H9 (cell line): Measurements from ENCODE around the gene PRSS23. TPM values are rescaled to one million over a fixed set of nuclear protein-coding genes. Genes with fewer than 3 reads are reported as not detected.
"Not testable (repeated sequence)": the region's sequence is repeated elsewhere in the genome, so short reads cannot be mapped to it uniquely, and the experiment has no call there.

ENCODE experiments used
- DNase-seq: peaks from one replicate; pipeline ENCODE4 v3.0.0-alpha.2; 2017
- H2AFZ ChIP-seq: one replicate; pipeline ENCODE4 v1.6.1; 2013; ENCODE audit warnings: mild to moderate bottlenecking, low read length, control low read depth, moderate library complexity
- H2AK5ac ChIP-seq: 2 replicates; pipeline ENCODE4 v1.6.1; 2013; ENCODE audit warnings: low read length, control low read depth, mixed read lengths; ENCODE audit not compliant: insufficient read length
- H2BK120ac ChIP-seq: one replicate; pipeline ENCODE4 v1.6.1; 2013; ENCODE audit warnings: low read depth, mild to moderate bottlenecking, low read length, control low read depth, inconsistent platforms; ENCODE audit not compliant: poor library complexity, severe bottlenecking
- H2BK12ac ChIP-seq: 2 replicates; pipeline ENCODE4 v1.6.1; 2013; ENCODE audit warnings: low read length, control low read depth, mixed read lengths, low read depth; ENCODE audit not compliant: insufficient read length
- H2BK15ac ChIP-seq: 2 replicates; pipeline ENCODE4 v1.6.1; 2013; ENCODE audit warnings: low read depth, low read length, control low read depth
- H2BK20ac ChIP-seq: one replicate; pipeline ENCODE4 v1.6.1; 2013; ENCODE audit warnings: low read depth, mild to moderate bottlenecking, low read length, control low read depth, inconsistent platforms; ENCODE audit not compliant: poor library complexity, severe bottlenecking
- H2BK5ac ChIP-seq: 2 replicates; pipeline ENCODE4 v1.6.1; 2013; ENCODE audit warnings: low read length, control low read depth, mixed read lengths; ENCODE audit not compliant: insufficient read length
- H3K14ac ChIP-seq: 2 replicates; pipeline ENCODE4 v1.6.1; 2013; ENCODE audit warnings: low read length, control low read depth; ENCODE audit not compliant: insufficient read depth
- H3K18ac ChIP-seq: 2 replicates; pipeline ENCODE4 v1.6.1; 2013; ENCODE audit warnings: low read depth, mild to moderate bottlenecking, mixed read lengths, low read length, control low read depth; ENCODE audit not compliant: insufficient read length
- H3K23ac ChIP-seq: 2 replicates; pipeline ENCODE4 v1.6.1; 2013; ENCODE audit warnings: low read length, control low read depth, mixed read lengths, low read depth; ENCODE audit not compliant: insufficient read length
- H3K23me2 ChIP-seq: 2 replicates; pipeline ENCODE4 v1.6.1; 2013; ENCODE audit warnings: low read depth, mild to moderate bottlenecking, mixed read lengths, low read length, control low read depth; ENCODE audit not compliant: insufficient read length, poor library complexity, severe bottlenecking
- H3K27ac ChIP-seq: 2 replicates; pipeline ENCODE4 v1.5.1; 2013; ENCODE audit warnings: low read length, control low read depth, mixed read lengths, low read depth; ENCODE audit not compliant: insufficient read length
- H3K27me3 ChIP-seq: 2 replicates; pipeline ENCODE4 v1.6.1; 2013; ENCODE audit warnings: low read length, control low read depth, inconsistent platforms; ENCODE audit not compliant: insufficient read depth
- H3K4ac ChIP-seq: 2 replicates; pipeline ENCODE4 v1.6.1; 2013; ENCODE audit warnings: low read depth, mild to moderate bottlenecking, control low read depth, inconsistent platforms, low read length, moderate library complexity
- H3K4me1 ChIP-seq: 2 replicates; pipeline ENCODE4 v1.6.1; 2013; ENCODE audit warnings: low read length, control low read depth, inconsistent platforms; ENCODE audit not compliant: insufficient read depth
- H3K4me2 ChIP-seq: 2 replicates; pipeline ENCODE4 v1.6.1; 2013; ENCODE audit warnings: low read length, control low read depth, mixed read lengths; ENCODE audit not compliant: insufficient read length, insufficient read depth
- H3K56ac ChIP-seq: 2 replicates; pipeline ENCODE4 v1.6.1; 2013; ENCODE audit warnings: low read depth, mild to moderate bottlenecking, mixed read lengths, low read length, control low read depth; ENCODE audit not compliant: insufficient read length
- H3K79me1 ChIP-seq: 2 replicates; pipeline ENCODE4 v1.6.1; 2013; ENCODE audit warnings: low read depth, mild to moderate bottlenecking, moderate library complexity, low read length, control low read depth, inconsistent platforms; ENCODE audit not compliant: insufficient read depth, poor library complexity, severe bottlenecking
- H3K79me2 ChIP-seq: 2 replicates; pipeline ENCODE4 v1.6.1; 2013; ENCODE audit warnings: low read length, control low read depth, inconsistent platforms; ENCODE audit not compliant: insufficient read depth
- H3K9ac ChIP-seq: 2 replicates; pipeline ENCODE4 v1.6.1; 2013; ENCODE audit warnings: low read length, control low read depth, mixed read lengths; ENCODE audit not compliant: insufficient read length; ENCODE audit errors: extremely low read depth
- H3K9me3 ChIP-seq: one replicate; pipeline ENCODE4 v1.6.1; 2013; ENCODE audit warnings: low read depth, low read length, inconsistent platforms; ENCODE audit not compliant: control insufficient read depth
- H3T11ph ChIP-seq: one replicate; pipeline ENCODE4 v1.6.1; 2013; ENCODE audit warnings: mild to moderate bottlenecking, low read length, control low read depth, inconsistent platforms
- H4K20me1 ChIP-seq: one replicate; pipeline ENCODE4 v1.6.1; 2013; ENCODE audit not compliant: control insufficient read depth, insufficient read length, insufficient read depth
- H4K5ac ChIP-seq: 2 replicates; pipeline ENCODE4 v1.6.1; 2013; ENCODE audit warnings: low read depth, mild to moderate bottlenecking, mixed read lengths, low read length, control low read depth; ENCODE audit not compliant: insufficient read length
- H4K8ac ChIP-seq: replicated peaks from 2 replicates; pipeline ENCODE4 v1.6.1; 2013; ENCODE audit warnings: low read length, control low read depth, mixed read lengths, low read depth; ENCODE audit not compliant: insufficient read length
- H4K91ac ChIP-seq: 2 replicates; pipeline ENCODE4 v1.6.1; 2013; ENCODE audit warnings: low read depth, mild to moderate bottlenecking, moderate library complexity, mixed read lengths, low read length, control low read depth; ENCODE audit not compliant: insufficient read length
- H3K27ac Mint-ChIP-seq, 3 experiments: 2 replicates in 2 of 3; 3 replicates in 1 of 3; pipeline ENCODE4 v1.8.0; 2020 to 2021; ENCODE audit warnings: mixed read lengths in 3 of 3, mild to moderate bottlenecking in 1 of 3, moderate library complexity in 1 of 3
- H3K27me3 Mint-ChIP-seq: 2 replicates; pipeline ENCODE4 v1.8.0; 2021; ENCODE audit warnings: low read depth, mild to moderate bottlenecking, moderate library complexity, mixed read lengths
- H3K36me3 Mint-ChIP-seq, 3 experiments: 2 replicates in 2 of 3; 3 replicates in 1 of 3; pipeline ENCODE4 v1.8.0; 2020 to 2021; ENCODE audit warnings: low read depth in 3 of 3, mixed read lengths in 3 of 3; ENCODE audit not compliant: insufficient read depth in 1 of 3
- H3K4me1 Mint-ChIP-seq, 2 experiments: 2 replicates each; pipeline ENCODE4 v1.8.0; 2020; ENCODE audit warnings: mixed read lengths in 2 of 2
- H3K4me3 Mint-ChIP-seq, 2 experiments: 2 replicates in 1 of 2; 3 replicates in 1 of 2; pipeline ENCODE4 v1.8.0; 2020 to 2021; ENCODE audit warnings: mild to moderate bottlenecking in 2 of 2, mixed read lengths in 2 of 2, moderate library complexity in 1 of 2
- H3K9me3 Mint-ChIP-seq, 2 experiments: 2 replicates in 1 of 2; 3 replicates in 1 of 2; pipeline ENCODE4 v1.8.0; 2020; ENCODE audit warnings: mild to moderate bottlenecking in 2 of 2, mixed read lengths in 2 of 2, moderate library complexity in 1 of 2
- CTCF ChIP-seq: fragments of 200-600 bp; sonication (generic); conservative IDR thresholded peaks from 3 replicates; pipeline ENCODE4 v1.8.0; 2021; ENCODE audit warnings: antibody characterized with exemption, mild to moderate bottlenecking
- WGBS: extraction: QIAGEN DNeasy Blood & Tissue Kit; methylation state at CpG from one replicate; pipeline ENCODE4 v1.1.7; 2013; ENCODE audit warnings: missing lambda C conversion rate, low lambda C conversion rate, mixed read lengths; ENCODE audit not compliant: insufficient read length; ENCODE audit errors: extremely low coverage; 5-methylcytosine and 5-hydroxymethylcytosine counted together
- total RNA-seq: library from RNA; stranded (reverse); gene quantifications from 2 replicates; pipeline ENCODE4 v1.2.1, GENCODE V29; 2021

The PRSS23 gene
- total RNA-seq, 1 experiment from 2014 or later, result 6.9 TPM

GRCh38 chr11:86818462-86819192, 18.3 kb downstream of the PRSS23 start:
- Mint-ChIP-seq H3K4me1 (peaks cover 6 to 7% of the 10 kb centered on the region in 2 experiments), H3K36me3 (peaks cover 0 to 3% (median 0%) of the 10 kb centered on the region in 3 experiments; a peak in 2 of 7 replicates), H3K27ac (no peak overlapping the region; a peak in 1 of 7 replicates), H3K4me3 (no peak overlapping the region), H3K9me3 (peaks cover 3 to 4% of the 10 kb centered on the region in 2 experiments; a peak in 3 of 5 replicates), H3K27me3 (no peaks in the 10 kb centered on the region)
- H2AK5ac ChIP-seq, result no peak overlapping the region
- no peak overlapping the region for H4K5ac ChIP-seq
- H3K14ac ChIP-seq, result no peak overlapping the region
- H3K4ac ChIP-seq, result no peak overlapping the region
- no peaks in the 10 kb centered on the region for H3K23me2 ChIP-seq
- no CpG with 5 or more reads among the region's 9 CpGs for WGBS
- no peak overlapping the region for H2BK15ac ChIP-seq
- no peak overlapping the region for H2BK120ac ChIP-seq
- no peaks in the 10 kb centered on the region for H4K20me1 ChIP-seq
- no peaks in the 10 kb centered on the region for H3K9me3 ChIP-seq
- no peak overlapping the region for H2BK20ac ChIP-seq
- no peak overlapping the region for H2BK5ac ChIP-seq
- H3K18ac ChIP-seq, result no peak overlapping the region
- no peaks in the 10 kb centered on the region for H3K27me3 ChIP-seq
- H3K23ac ChIP-seq, result no peak overlapping the region
- no peaks in the 10 kb centered on the region for H3K79me1 ChIP-seq
- H3K27ac ChIP-seq, result no peak overlapping the region
- H3K79me2 ChIP-seq, result no peaks in the 10 kb centered on the region
- H2AFZ ChIP-seq, result peak overlapping the region; percentile 98
- no peak overlapping the region for H3K9ac ChIP-seq
- H3T11ph ChIP-seq, result no peak overlapping the region
- no peak for DNase-seq
- no peak overlapping the region for H4K8ac ChIP-seq
- no peaks in the 10 kb centered on the region for H3K4me1 ChIP-seq
- TF ChIP-seq CTCF, result peak; percentile 87
- no peak overlapping the region for H2BK12ac ChIP-seq
- no peak overlapping the region for H3K56ac ChIP-seq
- no peak overlapping the region for H4K91ac ChIP-seq
- H3K4me2 ChIP-seq, result no peak overlapping the region

GRCh38 chr11:86824139-86824538, 23.8 kb downstream of the PRSS23 start:
- H2BK120ac ChIP-seq, H2AFZ ChIP-seq, H3K4ac ChIP-seq, H3K23me2 ChIP-seq, H2AK5ac ChIP-seq, H3T11ph ChIP-seq, H3K4me3 Mint-ChIP-seq, H3K4me1 Mint-ChIP-seq, H4K5ac ChIP-seq, H3K9ac ChIP-seq, H3K79me1 ChIP-seq, H2BK15ac ChIP-seq, H4K20me1 ChIP-seq, H3K27ac ChIP-seq, H3K4me1 ChIP-seq, H3K79me2 ChIP-seq, H3K18ac ChIP-seq, H3K23ac ChIP-seq, H4K91ac ChIP-seq, H2BK12ac ChIP-seq, H3K27ac Mint-ChIP-seq, H2BK5ac ChIP-seq, H4K8ac ChIP-seq, H3K27me3 Mint-ChIP-seq, H3K4me2 ChIP-seq, H3K9me3 ChIP-seq, H3K14ac ChIP-seq, H3K56ac ChIP-seq, H3K27me3 ChIP-seq, H2BK20ac ChIP-seq, DNase-seq: not testable (repeated sequence)
- no CpG with 5 or more reads among the region's 3 CpGs for WGBS
- Mint-ChIP-seq H3K36me3 (peaks cover 0 to 11% (median 0%) of the 10 kb centered on the region in 3 experiments; a peak in 3 of 7 replicates), H3K9me3 (peaks cover 9 to 16% of the 10 kb centered on the region in 2 experiments)
